ENCODE data around the gene CPNE2.

Gene CPNE2

DNA sequence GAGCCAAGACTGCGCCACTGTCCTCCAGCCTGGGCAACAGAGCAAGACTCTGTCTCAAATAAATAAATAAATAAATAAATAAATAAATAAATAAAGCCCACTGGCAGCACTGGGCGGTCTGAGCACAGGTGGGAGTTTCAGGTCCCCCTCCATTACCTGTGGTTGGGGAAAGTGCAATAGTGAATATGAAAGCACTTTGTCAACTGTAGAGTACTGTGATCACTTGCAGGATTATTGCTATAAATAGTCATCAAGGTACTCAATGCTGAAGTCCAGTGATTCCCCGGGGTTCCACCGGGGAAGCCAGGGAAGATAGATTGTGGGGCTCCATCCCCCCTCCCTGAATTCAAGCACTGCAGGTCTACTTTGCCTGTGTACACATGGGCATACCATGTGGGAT lies 42.7 kb upstream of the CPNE2 start:
- Histone ChIP-seq H3K36me3 (no peaks in the 10 kb centered on the region), H3K27me3 (ENCODE audit: insufficient read depth, low read depth, severe bottlenecking) (no peaks in the 10 kb centered on the region), H3K9me3 (ENCODE audit: severe bottlenecking) (no peaks in the 10 kb centered on the region), H3K27ac (no peak overlapping the region), H3K4me3 (ENCODE audit: low read depth, low read length) (no peak overlapping the region)
- no peak for DNase-seq
- TF ChIP-seq, protein P1, sequence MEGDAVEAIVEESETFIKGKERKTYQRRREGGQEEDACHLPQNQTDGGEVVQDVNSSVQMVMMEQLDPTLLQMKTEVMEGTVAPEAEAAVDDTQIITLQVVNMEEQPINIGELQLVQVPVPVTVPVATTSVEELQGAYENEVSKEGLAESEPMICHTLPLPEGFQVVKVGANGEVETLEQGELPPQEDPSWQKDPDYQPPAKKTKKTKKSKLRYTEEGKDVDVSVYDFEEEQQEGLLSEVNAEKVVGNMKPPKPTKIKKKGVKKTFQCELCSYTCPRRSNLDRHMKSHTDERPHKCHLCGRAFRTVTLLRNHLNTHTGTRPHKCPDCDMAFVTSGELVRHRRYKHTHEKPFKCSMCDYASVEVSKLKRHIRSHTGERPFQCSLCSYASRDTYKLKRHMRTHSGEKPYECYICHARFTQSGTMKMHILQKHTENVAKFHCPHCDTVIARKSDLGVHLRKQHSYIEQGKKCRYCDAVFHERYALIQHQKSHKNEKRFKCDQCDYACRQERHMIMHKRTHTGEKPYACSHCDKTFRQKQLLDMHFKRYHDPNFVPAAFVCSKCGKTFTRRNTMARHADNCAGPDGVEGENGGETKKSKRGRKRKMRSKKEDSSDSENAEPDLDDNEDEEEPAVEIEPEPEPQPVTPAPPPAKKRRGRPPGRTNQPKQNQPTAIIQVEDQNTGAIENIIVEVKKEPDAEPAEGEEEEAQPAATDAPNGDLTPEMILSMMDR (IDR thresholded peaks at IDR 0.05; ENCODE audit: low read depth, low read length): no peak

DNA sequence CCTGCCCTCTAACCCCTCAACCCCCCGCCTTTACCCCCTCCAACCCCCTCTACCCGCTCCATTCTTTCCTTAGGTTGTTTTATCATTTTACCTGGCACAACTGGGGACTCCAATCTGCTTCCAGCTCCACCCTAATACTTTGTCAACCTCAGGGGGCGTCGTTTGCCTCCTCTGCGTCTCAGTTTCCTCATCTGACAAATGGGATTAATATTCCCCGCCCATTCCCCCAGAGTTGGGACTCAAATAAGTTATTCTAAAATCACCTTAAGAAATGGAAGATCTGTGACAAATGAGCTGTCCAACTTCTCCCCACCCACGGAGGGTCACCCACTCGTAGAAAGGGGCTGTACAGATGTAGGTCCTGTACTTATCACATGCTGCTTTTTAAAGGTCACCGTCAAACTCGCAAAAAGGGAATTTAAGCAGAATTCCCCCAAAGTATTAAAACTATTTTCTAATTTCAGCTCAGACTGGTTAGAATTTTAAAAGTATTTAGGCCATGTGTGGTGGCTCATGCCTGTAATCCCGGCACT lies 40.6 kb upstream of the CPNE2 start:
- Histone ChIP-seq H3K9me3 (ENCODE audit: severe bottlenecking) (no peaks in the 10 kb centered on the region), H3K36me3 (no peaks in the 10 kb centered on the region), H3K27me3 (ENCODE audit: insufficient read depth, low read depth, severe bottlenecking) (no peaks in the 10 kb centered on the region), H3K4me3 (ENCODE audit: low read depth, low read length) (no peak overlapping the region), H3K27ac (no peak overlapping the region)
- TF ChIP-seq, protein P1 (IDR thresholded peaks at IDR 0.05; ENCODE audit: low read depth, low read length): no peak
- no peak for DNase-seq

DNA sequence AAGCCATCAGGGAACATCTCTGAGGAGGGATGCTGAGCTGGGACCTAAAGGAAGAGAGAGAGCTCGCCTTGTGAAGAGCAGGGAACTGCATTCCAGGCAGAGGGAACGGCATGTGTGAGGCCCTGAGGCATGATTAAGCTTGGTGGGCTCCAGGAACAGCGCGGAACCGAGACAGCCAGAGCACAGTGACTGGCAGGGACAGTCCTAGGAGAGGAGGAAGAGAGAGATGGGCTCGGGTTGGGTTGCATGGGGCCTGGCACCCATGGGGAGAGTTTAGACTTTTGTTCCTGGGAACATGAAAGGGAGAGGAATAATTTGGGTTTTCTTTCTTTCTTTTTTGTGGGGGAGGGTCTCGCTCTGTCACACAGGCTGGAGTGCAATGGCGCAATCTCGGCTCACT lies 39.2 kb upstream of the CPNE2 start:
- Histone ChIP-seq H3K36me3 (no peaks in the 10 kb centered on the region), H3K27ac (no peak overlapping the region), H3K9me3 (ENCODE audit: severe bottlenecking) (no peaks in the 10 kb centered on the region), H3K27me3 (ENCODE audit: insufficient read depth, low read depth, severe bottlenecking) (no peaks in the 10 kb centered on the region), H3K4me3 (ENCODE audit: low read depth, low read length) (no peak overlapping the region)
- TF ChIP-seq, protein P1 (IDR thresholded peaks at IDR 0.05; ENCODE audit: low read depth, low read length): no peak
- no peak for DNase-seq

DNA sequence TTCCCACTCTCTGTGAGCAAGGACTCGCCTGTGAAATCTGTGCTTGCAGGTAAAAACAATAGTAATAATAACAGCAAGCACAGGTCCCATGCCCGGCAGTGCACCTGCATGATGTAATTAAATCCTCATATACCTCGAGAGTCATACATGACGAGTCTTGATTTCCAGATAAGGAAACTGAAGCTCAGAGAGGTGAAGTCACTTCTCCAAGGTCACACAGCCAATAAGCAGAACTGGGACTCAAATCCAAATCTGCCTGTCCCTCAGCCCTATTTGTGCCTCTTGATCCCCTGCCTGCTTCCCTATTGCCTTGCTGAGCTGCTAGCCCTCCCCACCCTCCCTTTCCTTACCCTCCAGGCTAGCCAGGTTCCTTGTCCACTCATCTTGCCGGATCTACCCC lies 38.0 kb upstream of the CPNE2 start:
- no peaks in the 10 kb centered on the region for H3K27me3 ChIP-seq (ENCODE audit: insufficient read depth, low read depth, severe bottlenecking)
- no peaks in the 10 kb centered on the region for H3K9me3 ChIP-seq (ENCODE audit: severe bottlenecking)
- DNase-seq: no peak
- H3K27ac ChIP-seq: no peak overlapping the region
- TF ChIP-seq, protein P1 (IDR thresholded peaks at IDR 0.05; ENCODE audit: low read depth, low read length): no peak
- H3K36me3 ChIP-seq: no peaks in the 10 kb centered on the region
- no peak overlapping the region for H3K4me3 ChIP-seq (ENCODE audit: low read depth, low read length)

DNA sequence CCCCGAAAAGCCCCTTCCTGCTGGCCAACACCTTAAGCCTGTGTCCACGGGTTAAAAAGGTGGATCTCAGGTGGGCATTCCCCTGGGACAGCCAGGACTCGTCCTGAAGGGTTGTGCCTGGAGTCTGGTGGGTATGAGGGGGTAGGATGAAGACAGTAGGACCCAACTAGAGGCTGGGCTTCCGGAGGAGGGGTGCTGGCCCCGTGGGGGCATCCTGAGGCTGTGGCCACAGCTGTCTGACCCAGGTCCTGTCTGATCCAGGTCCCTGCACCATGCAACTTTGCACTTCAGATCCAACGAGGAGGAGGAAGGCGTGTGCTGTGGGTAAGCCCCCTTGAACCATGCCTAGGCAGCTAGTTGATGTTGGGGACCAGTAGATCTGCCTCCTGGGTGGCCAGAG lies 37.6 kb upstream of the CPNE2 start:
- TF ChIP-seq, protein P1 (IDR thresholded peaks at IDR 0.05; ENCODE audit: low read depth, low read length): no peak
- no peaks in the 10 kb centered on the region for H3K36me3 ChIP-seq
- no peak for DNase-seq
- no peak overlapping the region for H3K27ac ChIP-seq
- no peaks in the 10 kb centered on the region for H3K27me3 ChIP-seq (ENCODE audit: insufficient read depth, low read depth, severe bottlenecking)
- no peak overlapping the region for H3K4me3 ChIP-seq (ENCODE audit: low read depth, low read length)
- no peaks in the 10 kb centered on the region for H3K9me3 ChIP-seq (ENCODE audit: severe bottlenecking)

DNA sequence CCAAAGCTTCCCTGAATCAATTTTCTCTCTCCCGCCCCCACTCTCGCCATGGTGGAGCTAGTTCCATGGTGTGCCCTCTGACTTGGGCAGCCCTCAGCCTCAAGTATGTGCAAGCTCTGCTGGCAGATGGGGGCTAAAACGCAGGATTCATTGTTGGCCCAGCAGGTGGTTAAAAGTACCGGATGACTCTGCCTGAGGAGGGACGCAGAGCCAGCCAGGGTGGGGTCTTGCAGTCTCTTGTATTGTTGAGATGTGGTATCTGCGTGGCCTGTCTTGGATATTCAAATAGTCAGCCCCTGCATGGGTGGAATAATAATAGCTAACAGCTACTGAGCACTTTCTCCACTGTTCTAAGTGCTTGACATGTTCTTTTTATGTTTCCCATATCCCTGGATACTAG lies 36.7 kb upstream of the CPNE2 start:
- TF ChIP-seq, protein P1 (IDR thresholded peaks at IDR 0.05; ENCODE audit: low read depth, low read length): no peak
- no peak for DNase-seq
- Histone ChIP-seq H3K9me3 (ENCODE audit: severe bottlenecking) (no peaks in the 10 kb centered on the region), H3K4me3 (ENCODE audit: low read depth, low read length) (no peak overlapping the region), H3K36me3 (no peaks in the 10 kb centered on the region), H3K27me3 (ENCODE audit: insufficient read depth, low read depth, severe bottlenecking) (no peaks in the 10 kb centered on the region), H3K27ac (no peak overlapping the region)
